ENCODE measurements around the gene TAC3. TPM values are rescaled to one million over a fixed set of nuclear protein-coding genes. Genes with fewer than 3 reads are reported as not detected.

TAC3 gene
- polyA plus RNA-seq, 3 donors, result 0.54 to 1.4 (median 0.75) TPM

DNA sequence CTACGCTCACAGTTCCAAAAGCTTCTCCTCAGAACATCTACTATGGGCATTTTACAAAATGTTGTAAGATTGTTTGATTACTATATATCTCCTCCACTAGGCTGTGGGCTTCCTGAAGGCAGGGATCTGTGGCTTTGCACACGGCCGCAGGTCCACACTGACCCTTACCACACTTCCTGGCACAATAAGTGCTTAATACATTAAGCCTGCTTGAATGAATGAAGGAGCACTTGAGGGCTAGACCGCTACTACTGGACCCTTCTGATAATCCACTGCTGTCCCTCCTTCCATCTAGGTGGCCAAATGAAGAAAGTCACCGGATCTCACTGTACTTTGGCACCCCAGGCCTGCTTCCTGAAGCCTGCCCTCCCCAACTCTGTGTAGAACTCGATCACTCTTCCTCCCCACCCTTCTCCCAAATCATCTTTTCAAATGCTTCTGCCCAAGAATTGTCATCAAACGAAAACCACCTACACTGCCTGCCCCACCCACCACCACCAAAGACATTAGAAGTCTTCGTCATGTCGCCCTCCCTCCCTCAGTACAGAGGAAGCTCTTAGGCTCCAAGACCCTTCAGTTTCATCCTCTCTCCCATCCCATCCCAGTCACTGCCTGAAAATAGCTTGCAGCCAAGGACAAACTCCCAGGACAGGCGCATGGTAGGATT lies 9.4 kb downstream of the TAC3 start:
- DNase-seq (ENCODE audit: low read depth in 3 of 3, low spot score in 2 of 3), result no peak

DNA sequence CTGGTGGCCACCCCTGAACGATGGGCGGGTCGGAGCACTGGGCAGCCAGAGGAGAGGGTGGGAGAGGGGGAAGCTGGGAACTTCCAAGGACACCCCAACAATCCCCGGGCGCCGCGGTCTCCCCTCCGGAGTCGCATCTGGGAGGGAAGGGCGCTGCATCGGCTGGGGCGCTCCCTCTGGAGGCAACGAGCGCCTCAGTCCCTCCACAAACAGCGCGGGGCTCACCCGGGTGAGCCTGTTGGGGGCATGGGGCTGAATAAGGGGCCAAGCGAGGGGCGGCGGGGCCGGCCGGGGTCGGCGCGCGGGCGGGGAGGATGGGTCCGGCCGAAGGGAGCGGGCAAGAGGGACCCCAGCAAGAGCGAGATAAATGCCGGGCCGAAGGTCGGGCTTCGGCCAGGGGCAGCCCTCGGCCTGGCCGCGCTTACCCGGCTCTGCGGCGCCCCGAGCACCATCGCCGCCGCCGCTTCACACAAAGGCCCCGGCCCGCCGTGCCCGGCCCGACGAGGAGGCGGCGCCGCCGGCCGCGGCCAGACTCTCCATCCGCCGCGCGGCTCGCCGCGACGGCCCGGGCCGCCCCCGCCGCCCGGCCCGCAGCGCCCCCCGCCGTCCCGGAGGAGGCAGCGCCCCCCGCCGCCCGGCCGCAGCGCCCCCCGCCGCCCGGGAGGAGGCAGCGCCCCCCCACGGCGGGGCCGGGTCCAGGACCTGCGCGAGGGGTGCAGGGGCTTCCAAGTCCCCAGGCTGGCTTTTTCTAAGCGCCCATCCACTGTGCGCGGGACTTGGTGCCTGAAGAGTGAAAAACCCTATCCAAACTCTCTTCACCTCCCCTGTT lies 10.1 kb downstream of the TAC3 start, which contains the start of gene ZBTB39:
Gene ZBTB39 (minus strand): TSS at position 567 of the 829 bp plus-strand sequence. CDS start 1,629 bp downstream, outside the sequence.
- no peak for DNase-seq (ENCODE audit: low read depth in 3 of 3, low spot score in 2 of 3)

DNA sequence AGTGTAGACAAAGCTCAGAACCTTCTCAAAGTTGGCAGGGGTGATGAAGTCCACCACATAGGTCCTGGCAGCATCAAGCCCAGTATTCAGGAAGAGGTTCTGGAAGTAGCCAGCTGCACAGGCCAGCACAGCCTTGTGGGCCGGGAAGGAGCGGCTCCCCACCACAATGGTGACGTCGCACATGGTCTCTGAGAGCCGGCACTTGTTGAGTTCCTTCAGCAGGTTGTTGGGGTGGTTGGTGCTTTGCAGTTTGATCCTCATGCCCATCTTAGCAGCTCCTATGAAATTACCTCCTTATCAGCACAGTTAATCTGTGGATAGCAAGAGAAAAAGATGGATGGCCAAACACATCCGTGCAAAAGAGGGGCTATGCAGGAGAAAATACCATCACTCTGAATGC lies 11.7 kb downstream of the TAC3 start:
- DNase-seq (ENCODE audit: low read depth in 3 of 3, low spot score in 2 of 3), result no peak

DNA sequence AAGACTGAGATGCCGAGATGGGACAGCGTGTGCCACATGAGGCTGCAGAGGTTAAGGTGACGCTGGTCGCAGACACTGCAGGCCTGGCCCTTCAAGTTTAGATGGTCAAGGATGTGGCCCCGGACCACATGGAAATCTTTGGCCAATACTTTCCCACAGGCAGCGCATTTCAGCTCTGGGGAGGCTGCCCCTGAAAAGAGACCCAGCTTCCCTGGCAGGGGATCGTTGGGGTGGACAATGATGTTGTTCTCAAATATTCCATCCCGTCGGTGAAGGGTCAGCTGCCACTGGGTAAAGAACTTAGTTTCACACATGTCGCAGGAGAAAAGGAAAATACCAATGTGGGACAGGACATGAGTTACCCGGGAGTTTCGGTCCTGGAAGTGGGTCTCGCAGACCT lies 12.9 kb downstream of the TAC3 start:
- DNase-seq (ENCODE audit: low read depth in 3 of 3, low spot score in 2 of 3), result no peak

DNA sequence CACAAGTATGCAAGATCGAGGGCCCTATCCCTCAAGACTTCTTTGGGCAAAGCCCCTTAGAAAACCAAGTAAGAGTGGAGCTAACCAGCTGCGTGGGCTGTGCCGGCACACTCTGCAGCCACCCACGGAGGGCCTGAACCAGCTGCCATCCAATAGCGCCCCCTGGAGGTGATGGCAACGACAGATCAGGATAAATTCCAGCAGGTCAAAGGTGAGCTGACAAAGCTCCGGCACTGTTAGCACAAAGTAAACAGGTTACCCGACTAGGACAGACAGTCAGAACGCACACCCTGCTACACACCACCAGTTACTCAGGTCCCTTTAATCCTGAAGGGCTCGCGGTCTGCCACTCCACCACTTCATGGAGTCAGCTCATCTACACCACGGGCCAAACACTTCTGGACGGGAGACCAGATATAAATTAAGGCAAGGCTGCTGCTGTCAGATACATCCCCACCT lies 14.9 kb downstream of the TAC3 start:
- DNase-seq (ENCODE audit: low read depth in 3 of 3, low spot score in 2 of 3), result no peak

DNA sequence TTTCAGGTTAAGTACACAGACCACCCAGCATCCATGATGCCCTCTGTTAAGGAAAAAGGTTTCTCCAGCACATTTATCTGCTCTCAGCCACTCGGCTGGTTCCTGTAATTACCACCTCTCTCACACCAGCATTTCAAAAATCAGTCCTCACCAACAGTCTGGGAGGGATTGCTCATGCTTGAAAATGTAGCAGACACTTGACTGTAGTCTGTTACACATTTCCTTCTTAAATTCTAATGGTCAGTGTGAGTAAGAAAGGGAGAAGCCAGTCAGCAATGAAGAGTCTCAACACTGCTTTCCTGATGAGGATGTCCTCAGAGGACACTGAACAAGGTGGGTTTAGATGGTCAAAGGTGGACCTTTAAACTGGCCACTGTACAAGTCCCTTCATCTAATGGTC lies 15.9 kb downstream of the TAC3 start:
- DNase-seq (ENCODE audit: low read depth in 3 of 3, low spot score in 2 of 3), result no peak

DNA sequence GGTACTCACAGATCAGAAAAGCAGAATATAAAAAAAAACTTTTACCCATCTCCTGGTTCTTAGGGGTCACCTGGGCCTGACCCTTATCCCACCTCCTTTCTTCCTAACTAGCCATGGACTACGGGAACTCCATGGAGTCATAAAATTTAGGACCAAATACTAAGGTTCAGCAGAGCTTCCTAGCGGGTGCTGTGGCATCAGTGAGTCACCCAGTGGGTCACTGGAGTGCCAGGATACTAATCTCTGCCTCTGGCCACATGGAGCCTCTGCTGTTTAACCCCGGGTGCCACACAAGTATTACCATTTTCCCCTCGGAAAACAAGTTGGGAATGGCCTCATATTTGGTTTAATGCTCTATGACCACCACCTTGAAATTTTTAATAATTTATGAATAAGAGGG lies 16.9 kb downstream of the TAC3 start:
- DNase-seq (ENCODE audit: low read depth in 3 of 3, low spot score in 2 of 3), result no peak

DNA sequence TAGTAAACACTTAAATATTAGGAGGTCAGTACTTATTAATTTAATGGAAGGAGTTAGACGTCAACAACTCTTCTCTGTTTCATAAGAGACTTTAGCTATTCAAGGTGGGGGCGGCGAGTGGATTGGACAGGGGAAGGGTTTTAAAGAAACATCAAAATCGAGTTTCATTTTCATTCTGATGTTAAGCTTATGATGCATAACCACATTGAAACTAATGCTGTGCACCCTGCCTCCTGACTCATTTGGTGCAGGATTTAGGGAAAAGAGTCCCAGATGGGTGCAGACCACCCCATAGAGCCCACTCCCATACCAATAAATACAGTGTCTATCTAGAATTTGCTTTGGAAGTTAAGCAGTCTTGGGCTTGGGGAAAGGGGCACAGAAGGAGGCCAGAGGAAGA lies 17.3 kb downstream of the TAC3 start:
- no peak for DNase-seq (ENCODE audit: low read depth in 3 of 3, low spot score in 2 of 3)

DNA sequence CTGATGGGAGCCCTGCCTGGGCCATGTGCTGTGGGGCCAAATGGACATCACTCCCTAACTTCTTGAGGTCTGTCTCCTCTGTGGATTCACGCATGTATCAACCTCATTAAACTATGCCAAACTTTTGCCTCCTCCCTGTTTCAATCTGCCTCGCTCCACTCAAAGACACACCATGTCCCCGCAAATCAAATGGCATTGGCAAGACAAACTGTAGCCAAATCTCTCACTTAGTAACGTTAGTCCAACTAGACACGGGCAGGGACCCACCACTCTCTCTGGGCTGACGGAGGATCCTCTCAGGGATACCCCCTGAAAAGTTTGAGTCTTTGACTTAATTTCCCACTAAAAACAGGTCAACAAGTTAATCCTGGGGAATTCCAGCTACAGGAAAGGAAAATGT lies 18.0 kb downstream of the TAC3 start:
- DNase-seq (ENCODE audit: low read depth in 3 of 3, low spot score in 2 of 3), result no peak

DNA sequence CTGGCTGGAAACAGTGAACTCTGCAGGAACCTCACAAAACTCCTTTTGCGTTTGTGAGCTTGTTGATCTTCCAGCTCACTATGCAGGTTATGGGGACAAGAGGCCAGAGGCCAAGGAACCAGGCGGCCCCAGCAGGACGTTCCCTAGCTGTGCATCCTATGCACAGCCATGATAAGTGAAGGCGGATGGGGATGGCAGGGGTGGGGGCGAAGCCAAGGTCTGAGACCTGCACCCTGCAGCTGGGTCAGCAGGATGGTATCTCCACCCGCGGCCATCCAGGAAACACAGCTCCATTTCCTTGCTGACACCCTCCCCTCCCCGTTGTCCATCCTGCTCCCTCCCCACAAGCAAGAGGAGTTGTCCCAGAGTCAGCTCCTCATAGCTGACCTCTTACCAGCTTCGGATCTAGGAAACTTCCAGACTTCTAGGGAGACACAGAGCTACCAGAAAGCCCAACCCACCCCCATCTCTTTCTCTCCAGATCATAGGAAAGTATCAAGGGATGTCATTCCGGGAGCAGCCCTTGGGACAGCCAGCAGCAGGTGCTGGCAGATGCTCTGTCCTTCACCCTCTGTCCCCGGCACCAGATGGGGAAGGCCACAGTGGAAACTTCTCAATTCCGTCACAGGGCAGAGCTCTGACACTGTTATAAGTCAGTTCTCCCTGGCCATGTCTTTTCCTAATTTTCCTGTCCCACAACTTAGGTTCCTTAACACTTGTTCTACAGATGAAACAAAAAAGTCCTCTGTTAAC lies 19.4 kb downstream of the TAC3 start:
- no peak for DNase-seq (ENCODE audit: low read depth in 3 of 3, low spot score in 2 of 3)

DNA sequence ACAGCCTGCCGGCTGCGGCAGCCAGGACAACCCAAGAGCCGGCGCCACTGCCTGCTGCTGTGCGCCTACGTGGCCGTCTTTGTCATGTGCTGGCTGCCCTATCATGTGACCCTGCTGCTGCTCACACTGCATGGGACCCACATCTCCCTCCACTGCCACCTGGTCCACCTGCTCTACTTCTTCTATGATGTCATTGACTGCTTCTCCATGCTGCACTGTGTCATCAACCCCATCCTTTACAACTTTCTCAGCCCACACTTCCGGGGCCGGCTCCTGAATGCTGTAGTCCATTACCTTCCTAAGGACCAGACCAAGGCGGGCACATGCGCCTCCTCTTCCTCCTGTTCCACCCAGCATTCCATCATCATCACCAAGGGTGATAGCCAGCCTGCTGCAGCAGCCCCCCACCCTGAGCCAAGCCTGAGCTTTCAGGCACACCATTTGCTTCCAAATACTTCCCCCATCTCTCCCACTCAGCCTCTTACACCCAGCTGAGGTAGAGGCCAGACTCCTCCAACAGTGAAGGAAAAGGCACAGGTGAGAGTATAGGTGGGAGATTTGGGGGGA lies 20.3 kb downstream of the TAC3 start:
- no peak for DNase-seq (ENCODE audit: low read depth in 3 of 3, low spot score in 2 of 3)

DNA sequence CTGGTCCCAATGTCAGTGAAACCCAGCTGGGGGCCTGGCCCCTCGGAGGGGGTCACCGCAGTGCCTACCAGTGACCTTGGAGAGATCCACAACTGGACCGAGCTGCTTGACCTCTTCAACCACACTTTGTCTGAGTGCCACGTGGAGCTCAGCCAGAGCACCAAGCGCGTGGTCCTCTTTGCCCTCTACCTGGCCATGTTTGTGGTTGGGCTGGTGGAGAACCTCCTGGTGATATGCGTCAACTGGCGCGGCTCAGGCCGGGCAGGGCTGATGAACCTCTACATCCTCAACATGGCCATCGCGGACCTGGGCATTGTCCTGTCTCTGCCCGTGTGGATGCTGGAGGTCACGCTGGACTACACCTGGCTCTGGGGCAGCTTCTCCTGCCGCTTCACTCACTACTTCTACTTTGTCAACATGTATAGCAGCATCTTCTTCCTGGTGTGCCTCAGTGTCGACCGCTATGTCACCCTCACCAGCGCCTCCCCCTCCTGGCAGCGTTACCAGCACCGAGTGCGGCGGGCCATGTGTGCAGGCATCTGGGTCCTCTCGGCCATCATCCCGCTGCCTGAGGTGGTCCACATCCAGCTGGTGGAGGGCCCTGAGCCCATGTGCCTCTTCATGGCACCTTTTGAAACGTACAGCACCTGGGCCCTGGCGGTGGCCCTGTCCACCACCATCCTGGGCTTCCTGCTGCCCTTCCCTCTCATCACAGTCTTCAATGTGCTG lies 21.0 kb downstream of the TAC3 start:
- DNase-seq (ENCODE audit: low read depth in 3 of 3, low spot score in 2 of 3), result no peak

DNA sequence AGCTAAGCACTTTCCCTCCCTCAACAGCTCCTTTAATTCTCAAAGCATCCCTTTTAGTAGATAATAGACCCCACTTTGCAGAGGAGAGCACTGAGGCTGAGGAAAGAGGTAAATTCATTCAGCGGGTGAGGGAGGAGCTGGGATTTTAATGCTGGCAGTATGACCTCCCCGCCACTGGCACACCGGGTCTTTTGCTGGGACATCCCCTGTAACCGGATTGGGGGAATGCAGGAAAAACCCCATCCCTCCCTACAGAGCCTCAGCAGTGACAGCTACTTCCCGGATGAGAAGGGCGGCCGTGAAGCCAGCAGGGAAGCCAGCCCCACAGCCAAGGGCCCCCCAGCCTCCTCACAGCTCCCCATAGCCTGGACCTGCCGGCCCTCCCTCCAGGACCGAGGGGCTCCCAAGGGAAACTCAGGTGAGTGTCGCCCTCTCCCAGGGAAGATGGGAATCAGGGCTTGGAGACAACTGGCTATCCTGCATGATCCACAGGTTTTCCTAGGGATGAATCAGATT lies 22.0 kb downstream of the TAC3 start:
- no peak for DNase-seq (ENCODE audit: low read depth in 3 of 3, low spot score in 2 of 3)

DNA sequence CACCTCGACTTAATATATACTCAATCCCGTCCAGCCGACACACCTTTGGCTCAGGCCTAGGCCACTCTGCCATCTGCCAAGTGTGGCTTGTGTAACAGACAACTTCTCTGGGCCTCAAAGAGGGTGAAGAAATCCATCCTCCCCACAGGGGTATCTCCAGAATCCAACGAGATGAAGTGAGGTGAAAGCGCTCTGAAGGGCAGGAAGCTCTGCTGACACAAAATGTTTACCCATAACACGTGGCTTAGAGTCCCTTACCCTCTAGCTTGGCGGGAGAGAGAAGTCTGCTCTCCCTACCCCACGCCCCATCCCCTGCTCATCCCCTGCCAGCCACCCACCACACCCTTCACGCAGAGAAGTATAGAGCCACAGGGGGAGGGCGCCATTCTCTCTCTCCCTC lies 23.0 kb downstream of the TAC3 start:
- no peak for DNase-seq (ENCODE audit: low read depth in 3 of 3, low spot score in 2 of 3)

DNA sequence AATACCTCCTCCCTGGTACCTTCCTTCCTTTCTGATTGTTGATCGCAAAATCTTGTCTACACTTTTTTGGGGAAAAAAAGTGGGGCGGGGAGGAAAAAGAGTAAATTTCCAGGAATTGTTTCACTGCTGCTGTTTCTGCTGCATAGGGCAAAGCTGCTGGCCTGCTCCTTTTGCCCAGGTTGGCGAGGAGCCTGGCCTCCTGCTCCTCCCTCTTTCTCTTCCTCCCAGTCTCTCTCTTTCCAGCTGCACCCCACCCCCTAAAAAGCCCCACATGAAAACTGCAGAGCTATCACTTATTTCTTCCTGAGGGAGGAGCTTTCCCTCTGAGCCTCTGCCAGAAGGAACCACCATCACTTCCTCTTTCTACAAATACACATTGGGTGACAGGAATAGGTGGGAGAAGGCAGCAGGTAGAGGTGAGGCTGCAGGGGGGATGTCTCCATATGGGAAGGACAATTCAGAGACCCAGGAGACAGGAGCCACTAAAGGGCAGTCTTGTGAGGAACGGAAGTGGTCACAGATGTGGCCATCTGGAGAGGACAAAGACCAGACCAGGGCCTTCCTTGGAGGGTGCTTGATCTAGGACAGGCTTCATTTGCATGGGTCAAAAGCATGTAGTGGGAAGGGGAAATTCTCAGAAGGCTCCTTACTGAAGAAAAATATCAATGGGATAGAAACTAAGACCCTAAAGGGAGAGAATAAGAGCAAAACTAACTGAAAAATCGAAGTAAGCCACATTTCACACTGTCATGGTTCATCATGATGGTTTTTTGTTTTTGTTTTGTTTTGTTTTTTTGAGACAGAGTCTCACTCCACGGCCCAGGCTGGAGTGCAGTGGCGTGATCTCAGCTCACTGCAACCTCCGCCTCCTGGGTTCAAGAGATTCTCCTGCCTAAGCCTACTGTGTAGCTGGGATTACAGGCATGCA lies 24.7 kb downstream of the TAC3 start:
- no peak for DNase-seq (ENCODE audit: low read depth in 3 of 3, low spot score in 2 of 3)

DNA sequence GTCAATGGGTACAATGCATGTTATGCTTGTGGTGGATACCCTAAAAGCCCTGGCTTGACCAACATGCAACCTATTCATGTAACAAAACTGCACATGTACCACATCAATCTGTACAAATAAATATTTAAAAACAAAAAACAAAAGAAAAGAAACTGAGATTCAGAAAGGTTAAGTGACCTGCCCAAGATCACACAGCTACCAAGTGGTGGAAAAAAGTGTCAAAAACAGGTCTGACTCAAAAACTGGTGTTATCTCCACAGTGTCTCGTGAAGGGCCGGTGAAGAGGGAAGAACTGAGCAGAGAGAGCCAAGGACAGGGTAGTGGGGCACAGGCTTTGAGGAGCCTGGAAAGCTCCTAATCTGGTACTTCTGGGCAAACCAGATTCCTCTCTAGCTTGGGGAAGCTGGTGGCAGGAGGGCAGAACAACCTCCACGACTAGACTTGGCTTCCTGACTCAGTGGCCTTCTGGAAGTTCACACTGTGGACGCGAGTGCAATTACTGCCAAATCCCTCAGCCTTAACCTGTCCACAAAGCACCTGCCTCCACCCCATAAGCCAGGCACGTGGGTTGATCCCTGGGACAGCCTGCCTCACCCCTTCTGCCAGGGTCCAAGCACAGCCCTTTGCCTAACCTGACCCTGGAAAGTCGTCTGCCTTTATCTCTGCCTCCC lies 25.5 kb downstream of the TAC3 start:
- no peak for DNase-seq (ENCODE audit: low read depth in 3 of 3, low spot score in 2 of 3)

DNA sequence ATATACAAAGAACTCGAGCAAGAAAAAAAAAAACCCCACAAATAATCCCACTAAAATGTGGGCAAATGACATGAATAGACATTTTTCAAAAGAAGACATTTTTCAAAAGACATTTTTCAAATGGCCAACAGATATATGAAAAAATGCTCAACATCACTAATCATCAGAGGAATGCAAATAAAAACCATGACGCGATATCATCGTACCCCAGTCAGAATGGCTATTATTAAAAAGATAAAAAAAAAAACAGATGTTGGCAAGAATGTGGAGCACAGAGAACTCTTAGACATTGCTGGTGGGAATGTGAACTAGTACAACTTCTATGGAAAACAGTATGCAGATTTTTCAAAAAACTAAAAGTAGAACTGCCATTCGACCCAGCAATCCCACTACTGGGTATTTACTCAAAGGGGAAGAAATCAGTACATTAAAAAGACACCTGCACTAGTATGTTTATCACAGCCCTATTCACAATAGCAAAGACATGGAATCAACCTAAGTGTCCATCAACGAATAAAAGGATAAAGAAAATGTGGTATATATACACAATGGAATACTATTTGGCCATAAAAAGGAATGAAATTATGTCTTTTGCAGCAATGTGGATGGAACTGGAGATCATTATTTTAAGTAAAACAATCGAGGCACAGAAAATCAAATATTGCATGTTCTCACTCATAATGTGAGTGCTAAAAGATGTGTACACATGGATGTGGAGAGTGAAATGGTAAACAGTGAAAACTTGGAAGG lies 26.3 kb downstream of the TAC3 start:
- DNase-seq (ENCODE audit: low read depth in 3 of 3, low spot score in 2 of 3), result no peak

DNA sequence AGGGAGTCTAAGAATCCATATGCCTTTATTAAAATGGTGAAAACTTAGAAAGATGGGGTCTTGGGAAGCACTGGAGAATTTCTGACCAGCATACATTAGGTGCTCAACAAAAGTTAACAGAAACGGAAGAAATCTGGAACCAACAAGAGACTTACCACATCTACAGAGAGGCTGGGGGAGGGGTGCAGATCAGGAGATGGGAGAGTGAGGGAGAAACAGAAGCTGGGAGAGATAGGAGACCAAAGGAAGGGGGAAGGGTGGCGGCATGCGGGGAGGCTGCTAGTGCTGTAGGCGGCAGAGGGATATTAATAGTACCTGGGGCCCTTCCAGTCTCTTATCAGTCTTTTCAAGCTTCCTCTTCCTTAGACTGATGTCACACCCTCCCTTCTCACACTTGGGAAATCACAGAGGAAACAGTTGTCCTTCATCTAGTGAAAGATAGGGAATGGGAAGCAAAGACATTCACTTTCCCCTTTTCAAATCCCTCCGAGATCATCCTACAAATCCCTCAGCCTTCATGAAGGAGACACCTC lies 28.1 kb downstream of the TAC3 start:
- DNase-seq (ENCODE audit: low read depth in 3 of 3, low spot score in 2 of 3), result no peak

Measured in right renal cortex interstitium (tissue), 3 donors.